GM12878 (cell line): ENCODE data around the gene RAB3GAP1. TPM values are rescaled to one million over a fixed set of nuclear protein-coding genes. Genes with fewer than 3 reads are reported as not detected.

ENCODE experiments used
- ATAC-seq: fragments of 200-7000 bp; cut with Tn5 transposase; 3 replicates; pipeline ENCODE4 v1.9.1; 2020; ENCODE audit warnings: mild to moderate bottlenecking, moderate library complexity
- BruUV-seq: library from RNA; stranded (reverse); fragments of 400-500 nt; replicated peaks from 2 replicates; lab custom pipeline; 2021; lab: Mats Ljungman, UMichigan
- CTCF ChIA-PET: fragments of 300-600 bp; sonication (Branson Sonifier 250); formaldehyde crosslinking; extraction: SDS; loops from one replicate; lab custom pipeline; 2021; ENCODE audit warnings: inconsistent platforms; lab: Yijun Ruan, JAX
- POLR2A ChIA-PET: fragments of 350-600 bp; formaldehyde crosslinking; extraction: SDS; loops from one replicate; lab custom pipeline; 2021; ENCODE audit warnings: inconsistent platforms; lab: Charles Lee
- RAD21 ChIA-PET: fragments of 300-600 bp; sonication (Branson Sonifier 250); formaldehyde crosslinking; loops from one replicate; lab custom pipeline; 2023; ENCODE audit warnings: antibody characterized with exemption; ENCODE audit not compliant: unreplicated experiment; lab: Charles Lee
- SMC1A ChIA-PET: fragments of 300-600 bp; sonication (Branson Sonifier 250); formaldehyde crosslinking; loops from one replicate; lab custom pipeline; 2023; ENCODE audit not compliant: unreplicated experiment, uncharacterized antibody; lab: Charles Lee
- DNase-seq: peaks from one replicate; pipeline ENCODE4 v3.0.0-alpha.2; 2011; ENCODE audit warnings: low read depth, low spot score
- FAIRE-seq: peaks from 3 replicates; lab custom pipeline; 2011; peaks lifted over from hg19 to GRCh38; lab: Jason Lieb, UNC
- H2AFZ ChIP-seq: 2 replicates; pipeline ENCODE4 v1.6.0; 2011; ENCODE audit warnings: low read depth, low read length, control low read depth; ENCODE audit not compliant: control insufficient read depth
- H3K27ac ChIP-seq: 2 replicates; pipeline ENCODE4 v1.5.1; 2011; ENCODE audit warnings: control low read depth; ENCODE audit not compliant: control insufficient read depth, insufficient read depth
- H3K27me3 ChIP-seq, 2 experiments: replicated peaks in 1 of 2; 2 replicates each; pipeline versions ENCODE4 v1.6.0 to v1.6.1; 2011; ENCODE audit warnings: low read length in 1 of 2; ENCODE audit not compliant: control insufficient read depth in 2 of 2, insufficient read depth in 2 of 2
- H3K36me3 ChIP-seq, 2 experiments: 2 replicates each; pipeline ENCODE4 v1.5.1; 2011; ENCODE audit warnings: low read length in 1 of 2; ENCODE audit not compliant: control insufficient read depth in 2 of 2, insufficient read depth in 2 of 2
- H3K4me1 ChIP-seq: 2 replicates; pipeline ENCODE4 v1.6.1; 2011; ENCODE audit warnings: mild to moderate bottlenecking, low read length, moderate library complexity, mixed read lengths; ENCODE audit not compliant: control insufficient read depth, insufficient read depth
- H3K4me2 ChIP-seq: 2 replicates; pipeline ENCODE4 v1.6.0; 2011; ENCODE audit warnings: control low read depth; ENCODE audit not compliant: control insufficient read depth, insufficient read depth
- H3K4me3 ChIP-seq: fragments of 200-600 bp; sonication (generic); 2 replicates; pipeline ENCODE4 v1.5.1; 2016
- H3K79me2 ChIP-seq: 2 replicates; pipeline ENCODE4 v1.6.0; 2011; ENCODE audit warnings: low read length; ENCODE audit not compliant: control insufficient read depth, insufficient read depth
- H3K9ac ChIP-seq: 2 replicates; pipeline ENCODE4 v1.8.0; 2011; ENCODE audit warnings: low read length, control low read depth, mixed read lengths; ENCODE audit not compliant: control insufficient read depth, insufficient read depth
- H3K9me3 ChIP-seq: replicated peaks from 3 replicates; pipeline ENCODE4 v1.5.1; 2011; ENCODE audit warnings: mild to moderate bottlenecking, low read length; ENCODE audit not compliant: control insufficient read depth, insufficient read depth
- H4K20me1 ChIP-seq: 2 replicates; pipeline ENCODE4 v1.6.0; 2011; ENCODE audit not compliant: control insufficient read depth, insufficient read depth
- BRCA1 ChIP-seq: IDR thresholded peaks from 2 replicates; pipeline ENCODE4 v1.6.1; 2011; ENCODE audit warnings: low read depth, low read length, improper control_type of control experiment
- CHD4 ChIP-seq: fragments of 200-600 bp; sonication (generic); IDR thresholded peaks from 2 replicates; pipeline ENCODE4 v1.6.1; 2016; ENCODE audit warnings: mild to moderate bottlenecking
- CREM ChIP-seq: IDR thresholded peaks from 2 replicates; pipeline ENCODE4 v1.6.1; 2014; ENCODE audit warnings: antibody characterized with exemption, low read depth
- EP300 ChIP-seq, 2 experiments: fragments of 150-350 bp in 1 of 2; IDR thresholded peaks; 2 replicates each; pipeline ENCODE4 v1.6.1; 2011 to 2012; ENCODE audit warnings: low read depth in 2 of 2, low read length in 2 of 2, borderline replicate concordance in 1 of 2, improper control_type of control experiment in 1 of 2, inconsistent platforms in 1 of 2; ENCODE audit not compliant: control insufficient read depth in 1 of 2
- HCFC1 ChIP-seq: fragments of 150-350 bp; IDR thresholded peaks from 2 replicates; pipeline ENCODE4 v1.6.1; 2014; ENCODE audit warnings: low read length
- HDAC2 ChIP-seq: fragments of 200-600 bp; sonication (generic); IDR thresholded peaks from 2 replicates; pipeline ENCODE4 v1.6.1; 2017
- KLF5 ChIP-seq: fragments of 450-650 bp; IDR thresholded peaks from 2 replicates; pipeline ENCODE4 v1.6.1; 2014; ENCODE audit warnings: mild to moderate bottlenecking; ENCODE audit not compliant: partially characterized antibody
- MEF2B ChIP-seq: fragments of 450-650 bp; IDR thresholded peaks from 2 replicates; pipeline ENCODE4 v1.6.1; 2018; ENCODE audit warnings: mild to moderate bottlenecking, moderate library complexity; ENCODE audit not compliant: partially characterized antibody, poor library complexity, severe bottlenecking
- NRF1 ChIP-seq: conservative IDR thresholded peaks from 2 replicates; pipeline ENCODE4 v1.6.1; 2011; ENCODE audit warnings: mild to moderate bottlenecking, low read depth, low read length, improper control_type of control experiment
- RAD51 ChIP-seq: fragments of 450-650 bp; IDR thresholded peaks from 2 replicates; pipeline ENCODE4 v1.6.1; 2016; ENCODE audit warnings: moderate library complexity, mild to moderate bottlenecking, inconsistent platforms
- RELA ChIP-seq: fragments of 450-650 bp; IDR thresholded peaks from 2 replicates; pipeline ENCODE4 v1.8.0; 2014; ENCODE audit warnings: borderline replicate concordance; ENCODE audit not compliant: partially characterized antibody
- WRNIP1 ChIP-seq: IDR thresholded peaks from 2 replicates; pipeline ENCODE4 v1.6.1; 2011; ENCODE audit warnings: low read depth, low read length, improper control_type of control experiment, borderline replicate concordance
- ZNF217 ChIP-seq: fragments of 450-650 bp; IDR thresholded peaks from 2 replicates; pipeline ENCODE4 v1.6.1; 2017; ENCODE audit warnings: antibody characterized with exemption, mild to moderate bottlenecking
- WGBS: methylation state at CpG from one replicate; pipeline ENCODE4 v1.1.6; 2016; ENCODE audit warnings: low lambda C conversion rate; ENCODE audit not compliant: insufficient replicate concordance, insufficient coverage; ENCODE audit errors: missing lambda C conversion rate; 5-methylcytosine and 5-hydroxymethylcytosine counted together
- in situ Hi-C: fragments of 300-500 bp; cut with MboI; formaldehyde crosslinking; loops from 9 replicates; pipeline ENCODE4 v1.14.3; 2018; ENCODE audit warnings: mixed read lengths
- intact Hi-C: fragments of 100-400 bp; cut with micrococcal nuclease; formaldehyde crosslinking; loops from one replicate; pipeline ENCODE4 v1.14.2; 2022; ENCODE audit not compliant: unreplicated experiment
- polyA plus RNA-seq, 11 experiments: library from polyadenylated mRNA; depleted of rRNA in 4 of 11; unstranded in 6 of 11; stranded (reverse) in 5 of 11; fragments of >200 nt; fragmentation: Nextera tagmentation in 4 of 11; fragmentation: Illumina TruSeq in 1 of 11; extraction: Ambion mirVana in 4 of 11; extraction: Trizol in 1 of 11; gene quantifications; 1 replicate in 1 of 11; 2 replicates in 10 of 11; pipeline versions ENCODE4 v1.2.1 to v1.2.3, GENCODE V29; 2011 to 2016; ENCODE audit warnings: inconsistent platforms in 2 of 11, missing spikeins in 2 of 11, low read depth in 1 of 11
- total RNA-seq, 4 experiments: library from RNA; depleted of rRNA in 3 of 4; stranded (reverse); fragments of >200 nt in 3 of 4; fragmentation: Illumina TruSeq in 1 of 4; extraction: Trizol in 1 of 4; gene quantifications; 2 replicates each; pipeline versions ENCODE4 v1.2.1 to v1.2.3, GENCODE V29; 2013 to 2021
- TF ChIP-seq, protein P1 (sequence below): fragments of 450-650 bp; formaldehyde crosslinking; IDR thresholded peaks from 2 replicates; pipeline ENCODE4 v1.5.0; 2022; ENCODE audit warnings: mild to moderate bottlenecking, missing genetic modification characterization
- TF ChIP-seq, protein P2 (sequence below): IDR thresholded peaks from 2 replicates; pipeline ENCODE4 v1.6.1; 2012; ENCODE audit warnings: low read depth, low read length, improper control_type of control experiment
- TF ChIP-seq, protein P3 (sequence below): IDR thresholded peaks from 2 replicates; pipeline ENCODE4 v1.6.1; 2012; ENCODE audit warnings: low read length, inconsistent platforms
- TF ChIP-seq, protein P4 (sequence below): fragments of 450-650 bp; IDR thresholded peaks from 2 replicates; pipeline ENCODE4 v1.6.1; 2018; ENCODE audit warnings: mild to moderate bottlenecking, low read depth, moderate library complexity; ENCODE audit not compliant: partially characterized antibody

Gene RAB3GAP1
- total and polyA plus RNA-seq, 10 of the 15 experiments (the other 5 are each of a cell fraction or from before 2014, with no cell fraction given), result 13.7 to 36.9 (median 21.0) TPM

DNA sequence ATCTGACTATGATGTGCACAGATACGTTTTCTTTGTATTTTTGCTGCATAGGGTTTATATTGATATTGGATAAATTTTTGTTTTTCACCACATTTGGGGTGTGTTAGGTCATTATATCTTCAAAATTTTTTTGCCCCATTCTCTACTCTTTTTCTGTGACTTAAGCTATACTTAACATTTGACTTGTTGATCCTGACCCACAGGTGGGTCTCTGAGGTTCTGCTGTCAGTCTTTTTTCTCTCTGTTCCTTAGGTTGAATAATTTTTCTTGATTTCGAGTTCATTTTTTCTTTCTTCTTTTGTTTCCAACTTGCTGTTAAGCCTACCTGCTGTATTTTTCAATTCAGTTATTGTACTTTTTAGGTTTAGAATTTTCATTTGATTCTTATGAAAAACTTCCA lies 12.1 kb downstream of the RAB3GAP1 start:
- FAIRE-seq, result no peak
- no peak for DNase-seq
- WGBS, result 73% methylated on average over 2 of the region's 2 CpGs
- TF ChIP-seq NRF1 (no peak), CHD4 (no peak), BRCA1 (no peak), RAD51 (no peak), RELA (no peak), EP300 (IDR thresholded peaks at IDR 0.05; ENCODE audit: borderline replicate concordance in 1 of 2, control insufficient read depth in 1 of 2, low read depth in 2 of 2, low read length in 2 of 2) (no peak), HDAC2 (no peak), ZNF217 (no peak), KLF5 (no peak), WRNIP1 (no peak), CREM (no peak), HCFC1 (no peak), MEF2B (no peak)
- TF ChIP-seq, protein P1, sequence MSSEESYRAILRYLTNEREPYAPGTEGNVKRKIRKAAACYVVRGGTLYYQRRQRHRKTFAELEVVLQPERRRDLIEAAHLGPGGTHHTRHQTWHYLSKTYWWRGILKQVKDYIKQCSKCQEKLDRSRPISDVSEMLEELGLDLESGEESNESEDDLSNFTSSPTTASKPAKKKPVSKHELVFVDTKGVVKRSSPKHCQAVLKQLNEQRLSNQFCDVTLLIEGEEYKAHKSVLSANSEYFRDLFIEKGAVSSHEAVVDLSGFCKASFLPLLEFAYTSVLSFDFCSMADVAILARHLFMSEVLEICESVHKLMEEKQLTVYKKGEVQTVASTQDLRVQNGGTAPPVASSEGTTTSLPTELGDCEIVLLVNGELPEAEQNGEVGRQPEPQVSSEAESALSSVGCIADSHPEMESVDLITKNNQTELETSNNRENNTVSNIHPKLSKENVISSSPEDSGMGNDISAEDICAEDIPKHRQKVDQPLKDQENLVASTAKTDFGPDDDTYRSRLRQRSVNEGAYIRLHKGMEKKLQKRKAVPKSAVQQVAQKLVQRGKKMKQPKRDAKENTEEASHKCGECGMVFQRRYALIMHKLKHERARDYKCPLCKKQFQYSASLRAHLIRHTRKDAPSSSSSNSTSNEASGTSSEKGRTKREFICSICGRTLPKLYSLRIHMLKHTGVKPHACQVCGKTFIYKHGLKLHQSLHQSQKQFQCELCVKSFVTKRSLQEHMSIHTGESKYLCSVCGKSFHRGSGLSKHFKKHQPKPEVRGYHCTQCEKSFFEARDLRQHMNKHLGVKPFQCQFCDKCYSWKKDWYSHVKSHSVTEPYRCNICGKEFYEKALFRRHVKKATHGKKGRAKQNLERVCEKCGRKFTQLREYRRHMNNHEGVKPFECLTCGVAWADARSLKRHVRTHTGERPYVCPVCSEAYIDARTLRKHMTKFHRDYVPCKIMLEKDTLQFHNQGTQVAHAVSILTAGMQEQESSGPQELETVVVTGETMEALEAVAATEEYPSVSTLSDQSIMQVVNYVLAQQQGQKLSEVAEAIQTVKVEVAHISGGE (CRISPR knock-in tag), result no peak
- TF ChIP-seq, protein P2, sequence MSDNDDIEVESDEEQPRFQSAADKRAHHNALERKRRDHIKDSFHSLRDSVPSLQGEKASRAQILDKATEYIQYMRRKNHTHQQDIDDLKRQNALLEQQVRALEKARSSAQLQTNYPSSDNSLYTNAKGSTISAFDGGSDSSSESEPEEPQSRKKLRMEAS, result no peak
- TF ChIP-seq, protein P3, sequence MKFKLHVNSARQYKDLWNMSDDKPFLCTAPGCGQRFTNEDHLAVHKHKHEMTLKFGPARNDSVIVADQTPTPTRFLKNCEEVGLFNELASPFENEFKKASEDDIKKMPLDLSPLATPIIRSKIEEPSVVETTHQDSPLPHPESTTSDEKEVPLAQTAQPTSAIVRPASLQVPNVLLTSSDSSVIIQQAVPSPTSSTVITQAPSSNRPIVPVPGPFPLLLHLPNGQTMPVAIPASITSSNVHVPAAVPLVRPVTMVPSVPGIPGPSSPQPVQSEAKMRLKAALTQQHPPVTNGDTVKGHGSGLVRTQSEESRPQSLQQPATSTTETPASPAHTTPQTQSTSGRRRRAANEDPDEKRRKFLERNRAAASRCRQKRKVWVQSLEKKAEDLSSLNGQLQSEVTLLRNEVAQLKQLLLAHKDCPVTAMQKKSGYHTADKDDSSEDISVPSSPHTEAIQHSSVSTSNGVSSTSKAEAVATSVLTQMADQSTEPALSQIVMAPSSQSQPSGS, result no peak
- TF ChIP-seq, protein P4, sequence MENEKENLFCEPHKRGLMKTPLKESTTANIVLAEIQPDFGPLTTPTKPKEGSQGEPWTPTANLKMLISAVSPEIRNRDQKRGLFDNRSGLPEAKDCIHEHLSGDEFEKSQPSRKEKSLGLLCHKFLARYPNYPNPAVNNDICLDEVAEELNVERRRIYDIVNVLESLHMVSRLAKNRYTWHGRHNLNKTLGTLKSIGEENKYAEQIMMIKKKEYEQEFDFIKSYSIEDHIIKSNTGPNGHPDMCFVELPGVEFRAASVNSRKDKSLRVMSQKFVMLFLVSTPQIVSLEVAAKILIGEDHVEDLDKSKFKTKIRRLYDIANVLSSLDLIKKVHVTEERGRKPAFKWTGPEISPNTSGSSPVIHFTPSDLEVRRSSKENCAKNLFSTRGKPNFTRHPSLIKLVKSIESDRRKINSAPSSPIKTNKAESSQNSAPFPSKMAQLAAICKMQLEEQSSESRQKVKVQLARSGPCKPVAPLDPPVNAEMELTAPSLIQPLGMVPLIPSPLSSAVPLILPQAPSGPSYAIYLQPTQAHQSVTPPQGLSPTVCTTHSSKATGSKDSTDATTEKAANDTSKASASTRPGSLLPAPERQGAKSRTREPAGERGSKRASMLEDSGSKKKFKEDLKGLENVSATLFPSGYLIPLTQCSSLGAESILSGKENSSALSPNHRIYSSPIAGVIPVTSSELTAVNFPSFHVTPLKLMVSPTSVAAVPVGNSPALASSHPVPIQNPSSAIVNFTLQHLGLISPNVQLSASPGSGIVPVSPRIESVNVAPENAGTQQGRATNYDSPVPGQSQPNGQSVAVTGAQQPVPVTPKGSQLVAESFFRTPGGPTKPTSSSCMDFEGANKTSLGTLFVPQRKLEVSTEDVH, result no peak
- H4K20me1 ChIP-seq, result no peaks in the 10 kb centered on the region
- ChIA-PET CTCF (interaction anchor here (0.7 kb wide), 1 partner anchor 338 kb away, joined by 3 read pairs; no protein-coding TSS in a partner anchor), POLR2A (no interaction called here), RAD21 (no interaction called here), SMC1A (interaction anchor here (0.6 to 1.0 kb wide), 2 partner anchors 9 to 363 kb away, joined by 3 to 7 read pairs; no protein-coding TSS in a partner anchor)
- intact Hi-C loops (no loop called here), in situ Hi-C loops (no loop called here)
- H3K4me1 ChIP-seq, result no peaks in the 10 kb centered on the region
- H3K9ac ChIP-seq, result no peak overlapping the region
- no peak overlapping the region for H3K4me2 ChIP-seq
- no peaks in the 10 kb centered on the region for H3K27me3 ChIP-seq
- no peak overlapping the region for H3K4me3 ChIP-seq
- H3K9me3 ChIP-seq, result peaks cover 9% of the 10 kb centered on the region; the same call in 2 of the 3 replicates
- BruUV-seq, result no TSS peak
- H3K36me3 ChIP-seq, result peaks cover 0 to 8% of the 10 kb centered on the region in 2 experiments; a peak in 3 of 4 replicates
- no peak overlapping the region for H3K27ac ChIP-seq
- H3K79me2 ChIP-seq, result peaks cover 8% of the 10 kb centered on the region
- ATAC-seq, result no peak
- H2AFZ ChIP-seq, result no peak overlapping the region
